Activated naive CD8-positive, alpha-beta T cell treated with anti-CD3 and anti-CD28 coated beads for 36 hours (primary cell): Measurements from ENCODE around the gene CSE1L. TPM values are rescaled to one million over a fixed set of nuclear protein-coding genes. Genes with fewer than 3 reads are reported as not detected.

Experiments used
- DNase-seq: peaks from one replicate; pipeline ENCODE4 v3.0.0; 2021
- H3K27ac Mint-ChIP-seq: one replicate; pipeline ENCODE4 v1.8.0; 2022; ENCODE audit warnings: mild to moderate bottlenecking, moderate library complexity, mixed read lengths
- H3K27me3 Mint-ChIP-seq: one replicate; pipeline ENCODE4 v1.8.0; 2022; ENCODE audit warnings: mild to moderate bottlenecking, mixed read lengths
- H3K36me3 Mint-ChIP-seq: one replicate; pipeline ENCODE4 v1.8.0; 2021; ENCODE audit warnings: mild to moderate bottlenecking, mixed read lengths
- H3K4me1 Mint-ChIP-seq: one replicate; pipeline ENCODE4 v1.8.0; 2021; ENCODE audit warnings: mixed read lengths
- H3K4me3 Mint-ChIP-seq: one replicate; pipeline ENCODE4 v1.8.0; 2022; ENCODE audit warnings: mild to moderate bottlenecking, moderate library complexity, mixed read lengths
- H3K9me3 Mint-ChIP-seq: one replicate; pipeline ENCODE4 v1.8.0; 2022; ENCODE audit warnings: mixed read lengths
- total RNA-seq, 2 experiments: library from RNA; stranded (reverse); gene quantifications; one replicate each; pipeline ENCODE4 v1.2.3, GENCODE V29; 2021

The CSE1L gene
- total RNA-seq, 2 experiments from 2014 or later, result 162 to 170 TPM

- H3K4me1 Mint-ChIP-seq, result peaks cover 6% of the 10 kb centered on the region
- H3K36me3 Mint-ChIP-seq, result peaks cover 16% of the 10 kb centered on the region
- DNase-seq, result no peak
- H3K9me3 Mint-ChIP-seq, result no peaks in the 10 kb centered on the region
- no peaks in the 10 kb centered on the region for H3K27me3 Mint-ChIP-seq
- H3K4me3 Mint-ChIP-seq, result no peak overlapping the region
- no peak overlapping the region for H3K27ac Mint-ChIP-seq
Measured at GRCh38 chr20:49136817-49137571, 90.9 kb downstream of the CSE1L start.

DNA sequence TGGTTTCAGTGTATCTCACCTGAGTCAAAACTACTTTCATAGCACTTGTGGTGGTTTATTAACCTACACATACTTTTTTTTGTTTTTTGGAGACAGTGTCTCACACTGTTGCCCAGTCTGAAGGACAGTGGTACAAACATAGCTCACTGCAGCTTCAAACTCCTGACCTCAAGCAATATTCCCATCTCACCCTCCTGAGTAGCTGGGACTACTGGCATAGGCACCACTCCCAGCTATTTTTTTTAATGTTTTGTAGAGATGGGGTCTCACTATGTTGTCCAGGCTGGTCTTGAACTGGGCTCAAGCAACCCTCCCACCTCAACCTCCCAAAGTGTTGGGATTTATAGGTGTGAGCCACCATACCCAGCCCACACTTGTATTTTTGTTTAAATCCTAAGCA, 92.3 kb downstream of the CSE1L start:
- Mint-ChIP-seq H3K4me1 (peaks cover 2% of the 10 kb centered on the region), H3K36me3 (peaks cover 13% of the 10 kb centered on the region), H3K27me3 (no peaks in the 10 kb centered on the region), H3K9me3 (no peaks in the 10 kb centered on the region), H3K4me3 (no peak overlapping the region), H3K27ac (no peak overlapping the region)
- no peak for DNase-seq

DNA sequence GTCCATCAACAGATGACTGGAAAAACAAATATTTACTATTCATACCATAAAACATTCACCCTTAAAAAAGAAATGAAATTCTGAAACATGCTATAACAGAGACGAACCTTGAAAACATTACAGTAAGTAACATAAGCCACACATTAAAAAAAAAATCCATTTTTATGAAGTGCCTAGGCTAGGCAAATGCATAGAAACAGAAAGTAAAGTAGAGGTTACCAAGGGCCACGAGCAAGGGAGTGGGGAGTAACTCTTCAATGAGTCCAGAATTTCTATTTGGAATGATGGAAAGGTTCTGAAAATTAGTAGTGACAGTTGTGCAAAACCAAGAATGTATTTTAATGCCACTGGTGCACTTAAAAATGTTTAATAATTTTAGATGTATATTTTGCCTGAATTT, 94.3 kb downstream of the CSE1L start:
- no peak overlapping the region for H3K27ac Mint-ChIP-seq
- no peaks in the 10 kb centered on the region for H3K27me3 Mint-ChIP-seq
- peaks cover 5% of the 10 kb centered on the region for H3K4me1 Mint-ChIP-seq
- H3K9me3 Mint-ChIP-seq, result no peaks in the 10 kb centered on the region
- peaks cover 11% of the 10 kb centered on the region for H3K36me3 Mint-ChIP-seq
- DNase-seq, result no peak
- no peak overlapping the region for H3K4me3 Mint-ChIP-seq

DNA sequence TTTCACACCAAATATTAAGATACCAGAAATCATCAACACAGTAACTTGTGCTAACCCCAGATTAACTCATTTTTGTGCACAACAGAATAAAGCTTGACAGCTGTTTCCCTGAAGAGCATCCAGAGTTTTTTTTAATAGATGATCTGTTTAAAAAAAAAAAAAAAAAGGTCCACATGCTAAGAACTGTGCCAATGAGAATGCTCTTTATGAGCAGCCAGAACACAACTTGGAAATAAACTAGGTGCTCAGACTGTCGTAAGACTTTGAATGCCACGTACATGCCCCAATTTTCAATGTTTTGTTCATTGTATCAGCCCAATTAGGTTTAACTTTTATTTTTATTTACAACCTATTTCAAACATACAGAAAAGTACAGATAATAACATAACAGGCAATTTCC, 94.7 kb downstream of the CSE1L start:
- H3K27ac Mint-ChIP-seq, result no peak overlapping the region
- H3K36me3 Mint-ChIP-seq, result peaks cover 11% of the 10 kb centered on the region
- no peak for DNase-seq

More for the DNA sequence above, 94.7 kb downstream of the CSE1L start:
- peaks cover 5% of the 10 kb centered on the region for H3K4me1 Mint-ChIP-seq
- H3K27me3 Mint-ChIP-seq, result no peaks in the 10 kb centered on the region
- no peaks in the 10 kb centered on the region for H3K9me3 Mint-ChIP-seq
- H3K4me3 Mint-ChIP-seq, result no peak overlapping the region

Other genes with a start within 250 kb of the CSE1L start
- gene PREX1, start 218.3 kb upstream of the CSE1L start, total RNA-seq, result 10 to 100 TPM; 76.8 to 77.1 TPM
- 10 to 100 TPM; 30.4 to 30.8 TPM for gene ARFGEF2, start 124.6 kb upstream of the CSE1L start, total RNA-seq
- gene STAU1, start 142.0 kb downstream of the CSE1L start, total RNA-seq, result 10 to 100 TPM; 72.6 TPM
- gene DDX27, start 173.1 kb downstream of the CSE1L start, total RNA-seq, result 10 to 100 TPM; 65.4 to 67.6 TPM
- gene ZNFX1, start 231.7 kb downstream of the CSE1L start, total RNA-seq, result 10 to 100 TPM; 45.8 to 48.0 TPM